Bronchial epithelial cell (primary cell): ENCODE results near the gene LAMP2. TPM values are rescaled to one million over a fixed set of nuclear protein-coding genes. Genes with fewer than 3 reads are reported as not detected.

Experiments used
- DNase-seq: peaks from one replicate; pipeline ENCODE4 v3.0.0-alpha.2; 2010; ENCODE audit warnings: low read depth
- FAIRE-seq: peaks from 2 replicates; lab custom pipeline; 2011; peaks lifted over from hg19 to GRCh38; lab: Jason Lieb, UNC
- H3K27me3 ChIP-seq: 2 replicates; pipeline ENCODE4 v1.5.1; 2011; ENCODE audit warnings: low read length; ENCODE audit not compliant: control insufficient read depth, insufficient read depth
- H3K36me3 ChIP-seq: 2 replicates; pipeline ENCODE4 v1.5.1; 2011; ENCODE audit warnings: low read length; ENCODE audit not compliant: control insufficient read depth, insufficient read depth
- H3K4me3 ChIP-seq: 2 replicates; pipeline ENCODE4 v1.5.1; 2011; ENCODE audit warnings: mild to moderate bottlenecking, low read depth, low read length, control low read depth
- total RNA-seq: library from RNA; depleted of rRNA; stranded (reverse); fragments of >200 nt; gene quantifications from 2 replicates; pipeline ENCODE4 v1.2.1, GENCODE V29; 2014
- TF ChIP-seq, protein P1 (sequence below): IDR thresholded peaks from 2 replicates; pipeline ENCODE4 v1.5.1; 2011; ENCODE audit warnings: mild to moderate bottlenecking, moderate library complexity, low read length, control low read depth, inconsistent platforms; ENCODE audit not compliant: insufficient read depth, severe bottlenecking

LAMP2 gene
- total RNA-seq, 1 donor from 2014 or later = 118 TPM

- H3K36me3 ChIP-seq = no peaks in the 10 kb centered on the region
- H3K4me3 ChIP-seq = peak overlapping the region; percentile 64
- no peak for FAIRE-seq
- H3K27me3 ChIP-seq = no peaks in the 10 kb centered on the region
- TF ChIP-seq, protein P1, sequence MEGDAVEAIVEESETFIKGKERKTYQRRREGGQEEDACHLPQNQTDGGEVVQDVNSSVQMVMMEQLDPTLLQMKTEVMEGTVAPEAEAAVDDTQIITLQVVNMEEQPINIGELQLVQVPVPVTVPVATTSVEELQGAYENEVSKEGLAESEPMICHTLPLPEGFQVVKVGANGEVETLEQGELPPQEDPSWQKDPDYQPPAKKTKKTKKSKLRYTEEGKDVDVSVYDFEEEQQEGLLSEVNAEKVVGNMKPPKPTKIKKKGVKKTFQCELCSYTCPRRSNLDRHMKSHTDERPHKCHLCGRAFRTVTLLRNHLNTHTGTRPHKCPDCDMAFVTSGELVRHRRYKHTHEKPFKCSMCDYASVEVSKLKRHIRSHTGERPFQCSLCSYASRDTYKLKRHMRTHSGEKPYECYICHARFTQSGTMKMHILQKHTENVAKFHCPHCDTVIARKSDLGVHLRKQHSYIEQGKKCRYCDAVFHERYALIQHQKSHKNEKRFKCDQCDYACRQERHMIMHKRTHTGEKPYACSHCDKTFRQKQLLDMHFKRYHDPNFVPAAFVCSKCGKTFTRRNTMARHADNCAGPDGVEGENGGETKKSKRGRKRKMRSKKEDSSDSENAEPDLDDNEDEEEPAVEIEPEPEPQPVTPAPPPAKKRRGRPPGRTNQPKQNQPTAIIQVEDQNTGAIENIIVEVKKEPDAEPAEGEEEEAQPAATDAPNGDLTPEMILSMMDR = no peak
- DNase-seq = no peak
These were observed 1.0 kb downstream of the LAMP2 start for GRCh38 chrX:120468071-120468470.

- DNase-seq = no peak
- FAIRE-seq = no peak
- Histone ChIP-seq H3K36me3 (no peaks in the 10 kb centered on the region), H3K4me3 (no peak overlapping the region), H3K27me3 (no peaks in the 10 kb centered on the region)
- TF ChIP-seq, protein P1 = no peak
These were observed 4.7 kb downstream of the LAMP2 start for GRCh38 chrX:120464411-120464810.

DNA sequence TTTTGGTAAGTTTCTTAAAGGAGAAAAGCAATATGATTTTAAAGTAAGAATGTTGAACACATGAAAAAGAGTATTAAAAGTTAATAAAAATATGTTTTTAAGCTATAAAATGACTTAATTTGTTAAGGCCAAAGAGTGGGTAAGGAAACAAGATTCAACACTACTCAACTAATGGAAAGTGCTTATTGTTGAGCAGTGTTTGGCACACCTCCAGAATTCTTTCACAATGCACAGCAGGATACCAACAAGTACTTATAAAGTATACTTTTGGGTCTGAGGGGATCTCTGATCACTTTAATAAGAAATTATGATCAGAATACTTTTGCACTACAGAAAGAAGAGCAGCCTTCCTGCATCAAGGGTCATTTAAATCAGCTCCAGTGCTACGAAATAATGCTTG lies 5.9 kb downstream of the LAMP2 start:
- H3K4me3 ChIP-seq = no peak overlapping the region
- H3K36me3 ChIP-seq = no peaks in the 10 kb centered on the region
- TF ChIP-seq, protein P1 = no peak
- FAIRE-seq (no peak), DNase-seq (peak; percentile 49)
- H3K27me3 ChIP-seq = no peaks in the 10 kb centered on the region

DNA sequence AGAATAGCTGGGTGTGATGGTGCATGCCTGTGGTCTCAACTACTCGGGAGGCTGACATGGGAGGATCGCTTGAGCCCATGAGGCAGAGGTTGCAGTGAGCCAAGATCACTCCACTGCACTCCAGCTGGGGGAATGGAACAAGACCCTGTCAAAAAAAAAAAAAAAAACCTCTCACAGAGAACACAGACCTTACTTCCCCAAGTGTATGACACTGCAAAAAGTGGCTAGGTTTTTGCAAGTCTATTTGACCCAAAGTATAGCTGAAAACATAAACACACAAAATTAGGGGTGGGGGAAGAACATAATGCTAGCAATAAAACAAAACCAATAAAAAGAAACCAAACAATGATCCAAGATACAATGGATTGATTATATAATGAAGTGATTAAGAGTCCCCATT lies 6.7 kb downstream of the LAMP2 start:
- Histone ChIP-seq H3K36me3 (no peaks in the 10 kb centered on the region), H3K4me3 (no peak overlapping the region), H3K27me3 (no peaks in the 10 kb centered on the region)
- no peak for DNase-seq
- FAIRE-seq = no peak
- TF ChIP-seq, protein P1 = no peak

DNA sequence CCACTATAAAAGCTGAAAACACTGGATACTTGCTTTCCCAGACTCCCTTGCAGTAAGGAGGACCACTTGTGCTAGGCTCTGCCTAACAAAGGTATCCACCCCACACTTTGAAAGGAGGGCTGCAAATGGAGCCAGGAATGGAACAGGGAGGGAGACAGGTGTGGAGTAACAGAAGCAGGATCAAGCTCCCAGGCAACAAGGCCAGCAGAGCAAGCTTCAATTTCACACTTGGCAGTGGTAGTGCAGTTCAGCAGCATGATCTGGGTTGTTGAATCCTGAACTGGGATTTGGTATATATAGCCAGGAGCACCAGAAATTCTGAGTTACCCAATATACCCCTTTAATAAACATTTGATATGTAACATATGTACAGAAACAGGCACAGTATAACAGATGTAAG lies 9.8 kb downstream of the LAMP2 start:
- no peaks in the 10 kb centered on the region for H3K36me3 ChIP-seq
- H3K4me3 ChIP-seq = no peak overlapping the region
- TF ChIP-seq, protein P1 = no peak
- no peak for FAIRE-seq
- H3K27me3 ChIP-seq = no peaks in the 10 kb centered on the region
- DNase-seq = no peak

DNA sequence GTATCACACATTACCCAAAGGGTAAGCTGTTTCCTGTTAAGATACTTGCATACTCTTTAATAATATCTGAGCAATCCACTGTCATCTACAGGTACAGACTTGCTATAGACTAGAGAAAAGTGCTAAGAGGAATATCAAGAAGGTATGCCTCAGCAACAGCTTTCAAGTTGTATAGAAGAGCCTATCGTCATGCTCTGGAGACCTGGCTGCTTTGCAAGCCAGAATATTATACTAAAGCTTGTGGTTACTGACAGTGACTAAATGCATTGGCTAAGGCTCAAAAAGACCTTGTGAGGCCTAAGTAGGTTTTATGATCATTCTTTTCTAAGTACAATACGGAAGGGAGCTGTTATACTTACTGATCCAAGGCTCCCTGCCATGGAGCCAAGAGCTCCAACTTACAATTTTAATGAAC lies 11.3 kb downstream of the LAMP2 start:
- TF ChIP-seq, protein P1 = no peak
- DNase-seq (peak; percentile 96), FAIRE-seq (no peak)
- Histone ChIP-seq H3K27me3 (no peaks in the 10 kb centered on the region), H3K36me3 (no peaks in the 10 kb centered on the region), H3K4me3 (no peak overlapping the region)
